PC-9 (cell line): ENCODE measurements around the gene ZNF846. TPM values are rescaled to one million over a fixed set of nuclear protein-coding genes. Genes with fewer than 3 reads are reported as not detected.

ENCODE experiments used
- BruUV-seq: library from RNA; stranded (reverse); fragments of 400-500 nt; replicated peaks from 2 replicates; lab custom pipeline; 2021; lab: Mats Ljungman, UMichigan
- CTCF ChIA-PET: fragments of 300-600 bp; sonication (Branson Sonifier 250); formaldehyde crosslinking; loops from one replicate; lab custom pipeline; 2022; ENCODE audit warnings: antibody characterized with exemption; lab: Charles Lee
- POLR2A ChIA-PET: fragments of 300-600 bp; sonication (Branson Sonifier 250); formaldehyde crosslinking; loops from one replicate; lab custom pipeline; 2022; ENCODE audit warnings: antibody characterized with exemption; ENCODE audit not compliant: unreplicated experiment; lab: Charles Lee
- DNase-seq, 2 experiments: peaks; one replicate each; pipeline versions ENCODE4 v3.0.0 to v3.0.0-alpha.2; 2015 to 2022; ENCODE audit warnings: mixed read lengths in 1 of 2
- H2AFZ ChIP-seq: fragments of 200-600 bp; sonication (generic); 2 replicates; pipeline ENCODE4 v1.8.1; 2017; ENCODE audit warnings: antibody characterized with exemption
- H3F3A ChIP-seq: fragments of 200-600 bp; sonication (generic); 2 replicates; pipeline ENCODE4 v1.8.1; 2017; ENCODE audit warnings: antibody characterized with exemption, mild to moderate bottlenecking, low read depth; ENCODE audit not compliant: insufficient read depth
- H3K27ac ChIP-seq: fragments of 200-600 bp; sonication (generic); 2 replicates; pipeline ENCODE4 v1.6.1; 2016; ENCODE audit warnings: mixed run types
- H3K27me3 ChIP-seq: fragments of 200-600 bp; sonication (generic); 2 replicates; pipeline ENCODE4 v1.6.1; 2016; ENCODE audit warnings: low read depth, mixed run types; ENCODE audit not compliant: insufficient read depth
- H3K36me3 ChIP-seq: fragments of 200-600 bp; sonication (generic); 2 replicates; pipeline ENCODE4 v1.6.1; 2016; ENCODE audit warnings: low read depth, mixed run types
- H3K4me1 ChIP-seq: fragments of 200-600 bp; sonication (generic); replicated peaks from 2 replicates; pipeline ENCODE4 v1.6.1; 2016; ENCODE audit warnings: mixed run types; ENCODE audit not compliant: insufficient read depth
- H3K4me2 ChIP-seq: fragments of 200-600 bp; sonication (generic); 2 replicates; pipeline ENCODE4 v1.6.1; 2017; ENCODE audit warnings: mixed run types
- H3K4me3 ChIP-seq: fragments of 200-600 bp; sonication (generic); 2 replicates; pipeline ENCODE4 v1.6.1; 2016; ENCODE audit warnings: mixed run types
- H3K79me2 ChIP-seq: fragments of 200-600 bp; sonication (generic); 2 replicates; pipeline ENCODE4 v1.6.1; 2017; ENCODE audit warnings: low read depth, mixed run types
- H3K9me2 ChIP-seq: fragments of 200-600 bp; sonication (generic); 2 replicates; pipeline ENCODE4 v1.8.1; 2017; ENCODE audit warnings: mild to moderate bottlenecking; ENCODE audit not compliant: insufficient read depth
- H3K9me3 ChIP-seq: fragments of 200-600 bp; sonication (generic); 2 replicates; pipeline ENCODE4 v1.8.1; 2016; ENCODE audit warnings: low read depth; ENCODE audit not compliant: insufficient read depth
- H4K20me1 ChIP-seq: fragments of 200-600 bp; sonication (generic); 2 replicates; pipeline ENCODE4 v1.8.1; 2017; ENCODE audit not compliant: insufficient read depth
- CTCF ChIP-seq: fragments of 200-600 bp; sonication (generic); conservative IDR thresholded peaks from 2 replicates; pipeline ENCODE4 v1.6.1; 2017; ENCODE audit warnings: mixed run types, antibody characterized with exemption, mild to moderate bottlenecking, moderate library complexity
- EZH2 ChIP-seq: fragments of 200-600 bp; sonication (generic); IDR thresholded peaks from 2 replicates; pipeline ENCODE4 v1.8.0; 2017; ENCODE audit warnings: antibody characterized with exemption, low read depth
- intact Hi-C: fragments of 100-400 bp; cut with micrococcal nuclease; formaldehyde crosslinking; loops from one replicate; pipeline ENCODE4 v1.10.0; 2022; ENCODE audit not compliant: unreplicated experiment
- total RNA-seq: library from RNA; stranded (reverse); gene quantifications from 2 replicates; pipeline ENCODE4 v1.2.3, GENCODE V29; 2021

ZNF846 gene
- total RNA-seq, 1 experiment from 2014 or later = 8.3 TPM

DNA sequence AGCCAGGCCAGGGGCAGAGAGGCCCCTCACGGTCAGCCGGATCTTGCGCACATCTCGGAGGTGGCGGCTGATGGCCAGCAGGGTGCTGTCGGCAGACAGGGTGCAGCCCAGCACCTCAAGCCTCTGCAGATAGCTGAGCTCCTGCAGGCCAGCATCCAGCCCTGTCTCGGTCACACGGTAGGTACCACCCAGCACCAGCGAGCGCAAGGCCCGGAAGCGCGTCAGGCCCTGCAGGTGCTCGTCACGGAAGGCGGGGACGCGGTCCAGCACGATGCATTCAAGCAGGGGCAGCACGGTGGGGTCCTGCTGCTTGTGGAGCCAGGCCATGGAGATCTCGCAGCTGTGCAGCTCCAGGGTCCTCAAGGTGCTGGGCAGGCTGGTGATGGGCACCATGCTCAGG is 42.6 kb upstream of the ZNF846 start:
- POLR2A ChIA-PET = no interaction called here
- Histone ChIP-seq H3K27me3 (no peaks in the 10 kb centered on the region), H3K4me3 (no peak overlapping the region), H2AFZ (no peak overlapping the region), H3K4me1 (no peaks in the 10 kb centered on the region), H3F3A (peaks cover 8% of the 10 kb centered on the region; the same call in 1 of the 2 replicates), H4K20me1 (peaks cover 4% of the 10 kb centered on the region; the same call in 1 of the 2 replicates), H3K9me2 (no peaks in the 10 kb centered on the region), H3K36me3 (peaks cover 17% of the 10 kb centered on the region), H3K9me3 (no peaks in the 10 kb centered on the region), H3K27ac (no peak overlapping the region), H3K4me2 (no peak overlapping the region), H3K79me2 (peaks cover 15% of the 10 kb centered on the region)
- no peak for DNase-seq
- intact Hi-C loops = no loop called here
- TF ChIP-seq EZH2 = no peak
- no peak for TF ChIP-seq CTCF
- CTCF ChIA-PET = no interaction called here
- BruUV-seq = no TSS peak

DNA sequence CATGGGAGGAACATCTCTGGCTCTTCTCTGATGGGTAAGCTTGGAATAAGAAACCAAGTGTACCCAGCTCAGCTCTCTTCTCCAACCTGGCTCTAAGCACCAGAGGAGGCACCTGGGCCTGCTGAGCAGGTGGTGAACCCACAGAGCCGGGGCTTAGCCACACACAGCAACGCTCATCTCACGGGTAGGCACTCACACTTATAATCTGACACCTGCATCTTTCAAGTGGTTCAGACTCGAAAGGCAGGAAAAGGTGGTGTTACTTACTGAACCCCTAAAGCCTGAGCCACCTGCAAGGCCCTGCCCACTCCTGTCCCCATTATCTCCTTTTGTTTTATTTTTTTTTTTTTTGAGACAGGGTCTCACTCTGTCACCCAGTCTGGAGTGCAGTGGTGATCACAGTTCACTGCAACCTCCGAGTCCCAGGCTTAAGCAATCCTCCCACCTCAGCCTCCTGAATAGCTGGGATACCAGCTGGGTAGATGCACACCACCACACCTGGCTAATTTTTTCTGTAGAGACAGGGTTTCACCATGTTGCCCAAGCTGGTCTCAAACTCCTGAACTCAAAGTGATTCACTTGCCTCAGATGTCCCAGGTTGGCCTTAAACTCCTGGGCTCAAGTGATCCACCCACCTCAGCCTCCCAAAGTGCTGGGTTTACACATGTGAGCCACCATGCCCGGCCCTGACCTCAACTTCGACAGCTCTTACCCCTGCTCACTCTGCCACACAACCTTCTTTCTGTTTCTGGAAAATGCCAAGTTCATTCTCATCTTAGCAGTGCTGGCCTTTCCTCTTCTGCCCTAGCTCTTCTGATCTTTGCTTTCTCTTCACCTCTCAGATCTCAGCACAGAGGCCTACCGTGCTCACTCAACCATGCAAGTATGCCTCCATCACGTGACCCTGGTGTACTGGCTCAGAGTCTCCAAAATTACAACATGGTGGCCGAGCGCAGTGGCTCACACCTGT is 40.6 kb upstream of the ZNF846 start:
- H3K9me3 ChIP-seq = no peaks in the 10 kb centered on the region
- peaks cover 17% of the 10 kb centered on the region for H3K36me3 ChIP-seq
- H3K9me2 ChIP-seq = no peaks in the 10 kb centered on the region
- H3K27me3 ChIP-seq = no peaks in the 10 kb centered on the region
- 0 out of 2 replicates have a peak, but pooled peaks cover 3% of the 10 kb centered on the region for H3K79me2 ChIP-seq
- H3F3A ChIP-seq = peaks cover 8% of the 10 kb centered on the region; the same call in 1 of the 2 replicates
- no peak overlapping the region for H3K4me3 ChIP-seq
- peaks cover 4% of the 10 kb centered on the region; the same call in 1 of the 2 replicates for H4K20me1 ChIP-seq
- BruUV-seq = no TSS peak
- H2AFZ ChIP-seq = no peak overlapping the region
- ChIA-PET POLR2A (no interaction called here), CTCF (interaction anchor here (0.7 kb wide), 1 partner anchor 371 kb away, joined by 3 read pairs; no protein-coding TSS in a partner anchor)
- TF ChIP-seq EZH2 (no peak), CTCF (no peak)
- intact Hi-C loops = no loop called here
- DNase-seq = no peak
- H3K27ac ChIP-seq = no peak overlapping the region
- no peak overlapping the region for H3K4me2 ChIP-seq
- no peaks in the 10 kb centered on the region for H3K4me1 ChIP-seq

GRCh38 chr19:9806803-9807202 is 38.3 kb upstream of the ZNF846 start:
- Histone ChIP-seq H3K4me1 (no peaks in the 10 kb centered on the region), H3K27me3 (no peaks in the 10 kb centered on the region), H3F3A (peaks cover 8% of the 10 kb centered on the region; the same call in 1 of the 2 replicates), H3K27ac (no peak overlapping the region), H3K79me2 (no peaks in the 10 kb centered on the region), H3K9me3 (no peaks in the 10 kb centered on the region), H3K36me3 (peaks cover 11% of the 10 kb centered on the region; the same call in 1 of the 2 replicates), H2AFZ (no peak overlapping the region), H4K20me1 (no peaks in the 10 kb centered on the region; the same call in 1 of the 2 replicates), H3K4me2 (no peak overlapping the region), H3K4me3 (no peak overlapping the region), H3K9me2 (no peaks in the 10 kb centered on the region)
- POLR2A ChIA-PET = no interaction called here
- CTCF ChIA-PET = no interaction called here
- intact Hi-C loops = no loop called here
- no peak for DNase-seq
- TF ChIP-seq CTCF = no peak
- no peak for TF ChIP-seq EZH2
- no TSS peak for BruUV-seq
